Endodermal cell (in vitro differentiated cells): Measurements from ENCODE around the gene TMEM101. TPM values are rescaled to one million over a fixed set of nuclear protein-coding genes. Genes with fewer than 3 reads are reported as not detected.
A peak's percentile ranks its signal among the peaks of the same experiment; 100 is the strongest.

Experiments used
- DNase-seq: peaks from one replicate; pipeline ENCODE4 v3.0.0-alpha.2; 2017
- H3K27ac ChIP-seq: 2 replicates; pipeline ENCODE4 v1.5.1; 2013; ENCODE audit warnings: mild to moderate bottlenecking, low read depth, low read length, moderate library complexity
- H3K27me3 ChIP-seq: 2 replicates; pipeline ENCODE4 v1.6.1; 2013; ENCODE audit warnings: mild to moderate bottlenecking, low read length, moderate library complexity; ENCODE audit not compliant: insufficient read depth, control insufficient read depth, poor library complexity, severe bottlenecking
- H3K36me3 ChIP-seq: 2 replicates; pipeline ENCODE4 v1.7.0; 2013; ENCODE audit warnings: mild to moderate bottlenecking, low read length, moderate library complexity; ENCODE audit not compliant: control insufficient read depth, insufficient read depth
- H3K4me1 ChIP-seq: one replicate; pipeline ENCODE4 v1.7.0; 2013; ENCODE audit warnings: low read length; ENCODE audit not compliant: control insufficient read depth, insufficient read depth
- H3K4me3 ChIP-seq: 2 replicates; pipeline ENCODE4 v1.5.1; 2013; ENCODE audit warnings: mild to moderate bottlenecking, low read length, moderate library complexity
- H3K9ac ChIP-seq: 2 replicates; pipeline ENCODE4 v1.6.1; 2013; ENCODE audit warnings: mild to moderate bottlenecking, low read length, moderate library complexity; ENCODE audit not compliant: poor library complexity, severe bottlenecking; ENCODE audit errors: extremely low read depth
- H3K9me3 ChIP-seq: 2 replicates; pipeline ENCODE4 v1.6.1; 2013; ENCODE audit warnings: mild to moderate bottlenecking, low read length, moderate library complexity; ENCODE audit not compliant: control insufficient read depth
- H3K27ac Mint-ChIP-seq: 2 replicates; pipeline ENCODE4 v1.8.0; 2020; ENCODE audit warnings: mixed read lengths
- H3K27me3 Mint-ChIP-seq: 2 replicates; pipeline ENCODE4 v1.8.0; 2021; ENCODE audit warnings: mild to moderate bottlenecking, mixed read lengths; ENCODE audit not compliant: insufficient read depth
- H3K36me3 Mint-ChIP-seq: 2 replicates; pipeline ENCODE4 v1.8.0; 2020; ENCODE audit warnings: low read depth, mixed read lengths
- H3K4me1 Mint-ChIP-seq: 2 replicates; pipeline ENCODE4 v1.8.0; 2020; ENCODE audit warnings: mixed read lengths
- H3K4me3 Mint-ChIP-seq: 2 replicates; pipeline ENCODE4 v1.8.0; 2020; ENCODE audit warnings: mild to moderate bottlenecking, moderate library complexity, mixed read lengths
- H3K9me3 Mint-ChIP-seq: 2 replicates; pipeline ENCODE4 v1.8.0; 2020; ENCODE audit warnings: mild to moderate bottlenecking, mixed read lengths
- WGBS, 2 experiments: methylation state at CpG; one replicate each; pipeline versions ENCODE4 v1.1.5 to v1.1.7; 2013; ENCODE audit warnings: missing lambda C conversion rate in 2 of 2, mixed read lengths in 1 of 2; ENCODE audit not compliant: insufficient coverage in 1 of 2, insufficient read length in 1 of 2; 5-methylcytosine and 5-hydroxymethylcytosine counted together
- total RNA-seq, 2 donors: library from RNA; stranded (reverse); fragmentation: NEBNext Ultra II Directional in 1 of 2; extraction: Animal tissue kit (Norgen Biotek cat#: 25700) in 1 of 2; gene quantifications; 2 replicates in 1 of 2; 3 replicates in 1 of 2; pipeline ENCODE4 v1.2.1, GENCODE V29; 2021
- TF ChIP-seq, protein P1 (sequence below): fragments of 200-600 bp; sonication (generic); conservative IDR thresholded peaks from 2 replicates; pipeline ENCODE4 v1.5.0; 2021; ENCODE audit warnings: antibody characterized with exemption, mild to moderate bottlenecking

Gene TMEM101
- total RNA-seq, 2 donors from 2014 or later = 27.2 to 27.7 TPM

DNA sequence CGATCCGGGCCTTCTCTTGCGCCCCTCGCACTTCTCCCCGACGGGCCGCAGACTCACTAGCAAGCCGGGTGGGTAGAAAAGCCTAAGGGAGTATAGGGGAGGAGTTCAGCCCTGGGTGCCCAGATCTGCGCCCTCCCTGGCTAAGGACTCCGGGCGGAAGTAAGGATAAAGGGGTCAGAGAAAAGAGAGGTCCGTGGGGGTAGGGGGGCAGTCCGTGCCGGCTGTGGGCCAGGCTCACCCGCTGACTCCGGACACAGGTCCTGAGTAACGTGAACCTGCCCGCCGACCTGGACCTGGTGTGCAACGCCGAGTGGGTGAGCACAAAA is 8.5 kb downstream of the TMEM101 start:
- Histone ChIP-seq H3K9me3 (no peaks in the 10 kb centered on the region), H3K27ac (no peak overlapping the region), H3K4me3 (peak overlapping the region; percentile 88), H3K36me3 (peaks cover 8% of the 10 kb centered on the region), H3K27me3 (peaks cover 45% of the 10 kb centered on the region), H3K9ac (peak overlapping the region; percentile 25), H3K4me1 (peaks cover 6% of the 10 kb centered on the region)
- peak overlapping the region; percentile 91 for H3K27ac Mint-ChIP-seq
- WGBS, 2 experiments = 4% methylated on average over 12 to 21 of the region's 21 CpGs
- H3K36me3 Mint-ChIP-seq = peaks cover 7% of the 10 kb centered on the region
- no peak for DNase-seq
- peak overlapping the region; percentile 72 for H3K4me3 Mint-ChIP-seq
- TF ChIP-seq, protein P1, sequence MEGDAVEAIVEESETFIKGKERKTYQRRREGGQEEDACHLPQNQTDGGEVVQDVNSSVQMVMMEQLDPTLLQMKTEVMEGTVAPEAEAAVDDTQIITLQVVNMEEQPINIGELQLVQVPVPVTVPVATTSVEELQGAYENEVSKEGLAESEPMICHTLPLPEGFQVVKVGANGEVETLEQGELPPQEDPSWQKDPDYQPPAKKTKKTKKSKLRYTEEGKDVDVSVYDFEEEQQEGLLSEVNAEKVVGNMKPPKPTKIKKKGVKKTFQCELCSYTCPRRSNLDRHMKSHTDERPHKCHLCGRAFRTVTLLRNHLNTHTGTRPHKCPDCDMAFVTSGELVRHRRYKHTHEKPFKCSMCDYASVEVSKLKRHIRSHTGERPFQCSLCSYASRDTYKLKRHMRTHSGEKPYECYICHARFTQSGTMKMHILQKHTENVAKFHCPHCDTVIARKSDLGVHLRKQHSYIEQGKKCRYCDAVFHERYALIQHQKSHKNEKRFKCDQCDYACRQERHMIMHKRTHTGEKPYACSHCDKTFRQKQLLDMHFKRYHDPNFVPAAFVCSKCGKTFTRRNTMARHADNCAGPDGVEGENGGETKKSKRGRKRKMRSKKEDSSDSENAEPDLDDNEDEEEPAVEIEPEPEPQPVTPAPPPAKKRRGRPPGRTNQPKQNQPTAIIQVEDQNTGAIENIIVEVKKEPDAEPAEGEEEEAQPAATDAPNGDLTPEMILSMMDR = no peak
- peaks cover 14% of the 10 kb centered on the region for H3K4me1 Mint-ChIP-seq
- H3K9me3 Mint-ChIP-seq = no peaks in the 10 kb centered on the region
- peaks cover 44% of the 10 kb centered on the region for H3K27me3 Mint-ChIP-seq

DNA sequence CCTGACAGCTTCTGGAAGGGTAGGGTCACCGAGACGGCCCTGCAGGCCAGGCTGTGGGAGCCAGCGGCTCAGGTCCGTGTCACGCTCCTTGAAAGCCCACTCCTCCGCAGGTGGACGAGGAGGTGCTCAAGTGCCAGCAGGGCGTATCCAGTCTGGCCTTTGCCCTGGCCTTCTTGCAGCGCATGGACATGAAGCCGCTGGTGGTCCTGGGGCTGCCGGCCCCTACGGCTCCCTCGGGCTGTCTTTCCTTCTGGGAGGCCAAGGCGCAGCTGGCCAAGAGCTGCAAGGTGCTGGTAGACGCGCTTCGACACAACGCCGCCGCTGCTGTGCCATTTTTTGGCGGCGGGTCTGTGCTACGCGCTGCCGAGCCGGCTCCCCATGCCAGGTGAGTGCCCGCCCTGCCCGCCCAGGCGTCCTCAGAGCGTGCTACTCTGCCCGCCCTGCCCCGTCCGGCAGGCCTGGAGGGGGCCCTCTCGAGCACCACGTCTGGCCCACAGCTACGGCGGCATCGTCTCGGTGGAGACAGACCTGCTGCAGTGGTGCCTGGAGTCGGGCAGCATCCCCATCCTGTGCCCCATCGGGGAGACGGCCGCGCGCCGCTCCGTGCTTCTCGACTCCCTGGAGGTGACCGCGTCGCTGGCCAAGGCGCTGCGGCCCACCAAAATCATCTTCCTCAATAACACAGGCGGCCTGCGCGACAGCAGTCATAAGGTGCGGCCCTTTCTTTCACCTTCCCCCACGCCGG is 9.1 kb downstream of the TMEM101 start:
- peaks cover 14% of the 10 kb centered on the region for H3K4me1 Mint-ChIP-seq
- WGBS, 2 experiments = 7 to 8% methylated on average over 21 to 59 of the region's 59 CpGs
- DNase-seq = peak; percentile 95
- Histone ChIP-seq H3K36me3 (peaks cover 8% of the 10 kb centered on the region), H3K4me1 (peaks cover 6% of the 10 kb centered on the region), H3K27ac (no peak overlapping the region), H3K9ac (peak overlapping the region; percentile 25), H3K4me3 (peak overlapping the region; percentile 88), H3K9me3 (no peaks in the 10 kb centered on the region), H3K27me3 (peaks cover 45% of the 10 kb centered on the region)
- H3K27ac Mint-ChIP-seq = peak overlapping the region; percentile 91
- peaks cover 48% of the 10 kb centered on the region for H3K27me3 Mint-ChIP-seq
- H3K36me3 Mint-ChIP-seq = peaks cover 7% of the 10 kb centered on the region
- H3K4me3 Mint-ChIP-seq = peak overlapping the region; percentile 72
- H3K9me3 Mint-ChIP-seq = no peaks in the 10 kb centered on the region
- TF ChIP-seq, protein P1 = peak; percentile 67

DNA sequence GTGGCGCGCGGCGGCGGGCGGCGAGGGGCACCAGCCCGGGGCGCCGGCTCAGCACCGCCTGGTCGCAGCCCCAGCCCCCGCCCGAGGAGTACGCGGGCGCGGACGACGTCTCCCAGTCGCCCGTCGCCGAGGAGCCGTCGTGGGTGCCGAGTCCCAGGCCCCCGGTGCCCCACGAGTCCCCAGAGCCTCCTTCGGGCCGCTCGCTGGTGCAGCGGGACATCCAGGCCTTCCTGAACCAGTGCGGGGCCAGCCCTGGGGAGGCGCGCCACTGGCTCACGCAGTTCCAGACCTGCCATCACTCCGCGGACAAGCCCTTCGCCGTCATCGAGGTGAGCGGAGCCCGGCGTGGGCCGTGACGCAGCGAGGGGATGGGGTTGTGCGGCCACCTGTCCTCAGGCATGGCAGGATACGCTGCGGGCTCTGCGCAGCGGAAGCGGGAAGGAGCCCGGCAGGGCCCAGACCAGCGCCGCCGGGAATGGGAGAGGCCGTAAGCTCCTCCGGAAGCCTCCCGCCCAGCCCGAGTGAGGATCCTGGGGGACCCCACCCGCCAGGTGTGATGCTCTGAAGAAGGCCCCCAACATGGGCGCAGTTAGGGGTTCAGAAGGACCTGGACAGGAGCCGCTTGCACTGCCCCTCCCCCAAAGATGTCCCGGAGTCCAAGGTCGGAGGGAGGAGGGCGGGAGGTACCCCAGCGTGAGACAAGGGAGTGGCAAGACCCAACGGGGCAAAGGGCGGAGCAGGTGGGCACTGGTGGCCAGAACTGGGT is 9.8 kb downstream of the TMEM101 start:
- Histone ChIP-seq H3K27me3 (peaks cover 45% of the 10 kb centered on the region), H3K9ac (no peak overlapping the region), H3K9me3 (no peaks in the 10 kb centered on the region), H3K4me3 (peak overlapping the region; percentile 53), H3K36me3 (peaks cover 8% of the 10 kb centered on the region), H3K4me1 (peaks cover 6% of the 10 kb centered on the region), H3K27ac (no peak overlapping the region)
- WGBS, 2 experiments = 6% methylated on average over 24 to 71 of the region's 71 CpGs
- Mint-ChIP-seq H3K27me3 (peaks cover 51% of the 10 kb centered on the region), H3K27ac (no peak overlapping the region), H3K36me3 (peaks cover 5% of the 10 kb centered on the region), H3K4me1 (peaks cover 14% of the 10 kb centered on the region), H3K9me3 (no peaks in the 10 kb centered on the region), H3K4me3 (peak overlapping the region; percentile 49)
- DNase-seq = peak; percentile 87
- TF ChIP-seq, protein P1 = no peak
